ENCODE results near the gene ZDHHC16.

ZDHHC16 gene

DNA sequence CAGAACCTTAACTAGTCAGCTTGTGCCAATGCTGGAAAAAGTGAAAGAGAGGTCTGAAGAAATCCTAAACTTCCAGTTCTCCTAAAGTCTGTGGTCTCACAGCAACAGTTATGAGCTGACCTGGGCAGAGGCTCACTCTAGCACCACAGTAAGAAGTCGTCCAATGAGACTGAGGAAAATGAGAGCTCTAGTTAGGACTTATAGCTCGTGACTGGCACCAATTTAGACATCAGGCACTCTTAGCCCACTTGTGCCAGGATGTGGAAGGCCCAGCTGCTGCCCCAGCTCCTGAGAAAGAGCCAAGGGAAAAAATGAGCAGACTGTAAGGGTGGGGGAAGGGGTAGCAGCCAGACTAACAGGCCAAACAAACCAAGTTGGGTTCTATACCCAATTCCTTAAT lies 44.6 kb downstream of the ZDHHC16 start:
- Histone ChIP-seq H3K9me3 (no peaks in the 10 kb centered on the region), H3K27me3 (no peaks in the 10 kb centered on the region), H3K27ac (peak overlapping the region; percentile 40), H3K4me1 (ENCODE audit: control insufficient read depth in 1 of 2, insufficient read depth in 1 of 2, low read depth in 1 of 2, low read length in 1 of 2) (peaks cover 7 to 12% of the 10 kb centered on the region in 2 experiments), H3K4me3 (ENCODE audit: low read depth in 1 of 2, low read length in 1 of 2) (no peak overlapping the region), H3K36me3 (peaks cover 6% of the 10 kb centered on the region)
- no peak for TF ChIP-seq CTCF (IDR thresholded peaks at IDR 0.05)

- H3K4me1 ChIP-seq (ENCODE audit: control insufficient read depth in 1 of 2, insufficient read depth in 1 of 2, low read depth in 1 of 2, low read length in 1 of 2): peaks cover 18 to 23% of the 10 kb centered on the region in 2 experiments
- H3K27me3 ChIP-seq: no peaks in the 10 kb centered on the region
- H3K36me3 ChIP-seq: peaks cover 6% of the 10 kb centered on the region
- H3K9me3 ChIP-seq: no peaks in the 10 kb centered on the region
- no peak overlapping the region for H3K27ac ChIP-seq
- no peak for TF ChIP-seq CTCF (IDR thresholded peaks at IDR 0.05)
- no peak overlapping the region for H3K4me3 ChIP-seq (ENCODE audit: low read depth in 1 of 2, low read length in 1 of 2)
Measured at GRCh38 chr10:97494151-97494550, 48.2 kb downstream of the ZDHHC16 start.

DNA sequence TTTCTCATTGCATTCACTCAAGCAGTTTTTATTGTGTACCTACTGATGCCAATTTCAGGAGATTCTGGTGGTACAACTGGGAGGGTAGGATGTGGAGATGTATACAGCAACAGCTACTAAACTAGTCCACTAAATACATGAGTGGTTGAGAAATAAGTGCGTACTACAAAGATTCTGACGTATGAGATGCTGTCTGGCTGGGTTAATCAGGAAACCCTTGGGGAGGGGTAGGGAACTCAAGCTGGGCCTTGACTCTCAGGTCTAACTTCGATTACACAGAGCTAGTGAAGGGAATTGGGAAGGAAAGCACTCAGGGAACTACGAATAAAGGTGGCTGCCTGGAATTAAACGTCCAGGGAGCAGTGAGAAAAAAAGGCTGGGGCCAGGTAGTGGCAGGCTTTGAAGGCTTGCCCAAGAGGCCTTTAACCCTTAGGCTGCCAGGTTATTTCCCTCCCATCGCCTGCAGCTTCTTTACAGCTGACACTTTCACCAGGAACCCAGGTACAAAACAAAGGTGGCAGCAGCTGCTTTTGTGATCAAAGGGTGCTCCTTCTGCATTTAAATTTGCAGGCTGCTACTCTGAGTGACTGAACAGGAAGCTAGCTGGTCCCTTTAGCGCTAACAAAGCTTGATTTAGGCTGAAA lies 49.0 kb downstream of the ZDHHC16 start:
- TF ChIP-seq CTCF (IDR thresholded peaks at IDR 0.05): no peak
- H3K9me3 ChIP-seq: no peaks in the 10 kb centered on the region
- H3K4me3 ChIP-seq (ENCODE audit: low read depth in 1 of 2, low read length in 1 of 2): no peak overlapping the region
- no peak overlapping the region for H3K27ac ChIP-seq
- peaks cover 6% of the 10 kb centered on the region for H3K36me3 ChIP-seq
- H3K27me3 ChIP-seq: no peaks in the 10 kb centered on the region
- peaks cover 23 to 26% of the 10 kb centered on the region in 2 experiments for H3K4me1 ChIP-seq (ENCODE audit: control insufficient read depth in 1 of 2, insufficient read depth in 1 of 2, low read depth in 1 of 2, low read length in 1 of 2)

GRCh38 chr10:97497572-97498075 lies 51.6 kb downstream of the ZDHHC16 start:
- peak overlapping the region; percentile 97 for H3K27ac ChIP-seq
- peaks cover 6% of the 10 kb centered on the region for H3K36me3 ChIP-seq
- TF ChIP-seq CTCF (IDR thresholded peaks at IDR 0.05): no peak
- no peaks in the 10 kb centered on the region for H3K9me3 ChIP-seq
- no peaks in the 10 kb centered on the region for H3K27me3 ChIP-seq
- peaks cover 41 to 44% of the 10 kb centered on the region in 2 experiments for H3K4me1 ChIP-seq (ENCODE audit: control insufficient read depth in 1 of 2, insufficient read depth in 1 of 2, low read depth in 1 of 2, low read length in 1 of 2)
- H3K4me3 ChIP-seq (ENCODE audit: low read depth in 1 of 2, low read length in 1 of 2): peak overlapping the region; percentile 94 to 97

DNA sequence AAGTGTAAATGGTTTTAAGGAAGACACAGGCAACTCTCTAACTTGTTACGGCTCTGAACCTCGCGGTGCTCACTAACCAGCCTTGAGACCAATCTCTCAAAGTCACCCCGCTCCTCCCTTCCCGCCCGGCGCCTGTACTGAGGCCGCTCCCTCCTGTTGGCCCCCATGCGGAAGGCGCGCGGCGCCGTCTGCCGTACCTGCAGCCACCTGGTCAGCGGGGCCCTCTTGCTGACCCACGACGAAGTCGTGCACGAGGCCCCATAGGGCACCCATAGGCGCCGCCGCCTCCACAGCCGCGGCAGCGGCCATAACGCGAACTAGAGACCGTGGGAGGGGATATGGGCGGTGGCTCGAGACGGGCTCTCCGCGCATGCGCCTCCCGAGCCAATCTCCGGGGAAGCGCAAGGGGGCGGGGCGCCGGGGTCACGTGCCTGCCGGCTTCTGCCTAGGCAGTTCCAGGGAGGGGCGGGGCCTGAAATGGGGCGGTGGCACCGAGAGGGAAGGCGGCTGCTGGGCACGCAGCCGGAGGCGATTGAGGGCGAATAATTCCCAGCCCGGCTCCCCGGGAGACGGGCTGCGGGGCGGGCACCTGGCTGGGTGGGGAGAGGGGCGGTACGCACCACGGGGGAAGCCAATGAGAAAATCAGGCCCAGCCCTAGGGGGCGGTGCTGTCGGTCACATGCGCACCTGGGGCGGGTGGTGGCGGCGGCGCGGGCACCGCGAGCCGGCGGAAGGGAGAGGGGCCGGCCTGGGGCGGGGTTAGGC lies 52.3 kb downstream of the ZDHHC16 start, which contains the start of gene MMS19:
Gene MMS19, minus strand, starts transcription at position 347 of the 765 bp plus-strand sequence. Its CDS starts 38 bp downstream, at position 309.
- no peaks in the 10 kb centered on the region for H3K27me3 ChIP-seq
- peak; percentile 24 for TF ChIP-seq CTCF (IDR thresholded peaks at IDR 0.05)
- H3K4me3 ChIP-seq (ENCODE audit: low read depth in 1 of 2, low read length in 1 of 2): peak within 1 kb of the TSS; percentile 94 to 97
- H3K4me1 ChIP-seq (ENCODE audit: control insufficient read depth in 1 of 2, insufficient read depth in 1 of 2, low read depth in 1 of 2, low read length in 1 of 2): peaks cover 47 to 49% of the 10 kb centered on the region in 2 experiments
- H3K9me3 ChIP-seq: no peaks in the 10 kb centered on the region
- H3K36me3 ChIP-seq: peaks cover 2% of the 10 kb centered on the region
- peak within 1 kb of the TSS; percentile 97 for H3K27ac ChIP-seq
